Germinal center (tissue), 1 donor: Measurements from ENCODE around the gene NCKAP1.
"Not testable (repeated sequence)": the region's sequence is repeated elsewhere in the genome, so short reads cannot be mapped to it uniquely, and the experiment has no call there.

Experiments
- DNase-seq: peaks from one replicate; pipeline ENCODE4 v3.0.0; 2012; ENCODE audit warnings: mixed read lengths, low spot score

Gene NCKAP1

DNA sequence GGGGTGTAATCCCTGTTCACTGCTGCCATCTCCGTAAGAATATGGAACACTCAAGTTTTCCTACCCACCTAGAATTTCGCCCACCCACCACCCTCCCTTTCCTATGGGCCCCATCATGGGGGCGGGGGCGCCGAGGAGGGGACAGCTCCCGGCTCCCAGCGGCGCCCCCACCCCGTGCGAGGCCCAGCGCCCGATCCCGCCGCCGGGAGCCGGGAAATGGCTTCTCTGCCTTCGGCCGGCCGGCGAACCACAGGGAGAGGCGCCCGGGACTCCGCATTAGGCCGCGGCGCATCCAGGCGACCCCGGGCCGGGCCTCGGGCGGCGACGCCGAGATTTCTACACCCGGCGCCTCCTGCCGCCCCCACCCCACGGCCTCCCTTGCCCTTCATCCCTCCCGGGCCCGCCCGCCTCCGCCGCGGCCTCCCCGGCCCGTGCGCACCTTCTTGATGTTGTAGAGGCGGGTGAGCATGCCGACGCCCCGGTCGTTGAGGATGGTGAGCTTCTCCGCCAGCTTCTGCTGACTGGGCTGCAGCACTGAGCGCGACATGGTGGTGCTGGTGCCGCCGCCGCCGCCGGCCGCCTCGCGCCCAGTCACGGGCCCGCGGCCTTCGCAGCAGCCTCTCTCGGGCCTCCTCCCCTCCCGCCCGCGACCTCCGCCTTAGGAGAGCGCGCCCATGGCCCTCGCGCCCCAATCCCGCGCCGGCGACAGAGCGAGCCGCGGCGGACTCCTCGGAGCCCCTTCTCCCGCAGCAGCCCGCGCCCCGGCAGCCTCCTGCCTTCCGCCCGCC lies 510 bp downstream of the NCKAP1 start:
- DNase-seq = peak; percentile 44

DNA sequence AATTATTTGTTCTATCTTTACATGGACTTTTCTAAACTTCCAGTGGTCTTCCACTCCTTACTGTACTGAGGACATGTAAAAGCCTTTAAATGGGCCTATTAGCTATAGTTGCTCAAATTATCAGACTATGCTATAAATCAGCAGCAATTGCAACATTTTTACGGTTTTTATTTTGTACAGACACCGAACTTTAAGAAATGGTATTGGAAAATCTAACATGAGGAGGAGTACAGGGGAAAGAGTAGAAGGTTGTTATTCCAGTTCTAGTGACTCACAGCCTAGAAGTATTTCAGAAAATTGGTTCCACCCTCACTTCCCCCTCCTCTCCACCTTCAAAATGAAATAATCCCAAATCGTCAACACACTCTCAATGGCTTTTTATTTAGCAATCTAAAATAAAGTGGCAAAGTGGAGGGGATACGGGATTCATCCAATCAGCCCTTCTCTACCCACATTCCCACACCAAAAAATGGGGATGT lies 1.1 kb downstream of the NCKAP1 start:
- DNase-seq = no peak

DNA sequence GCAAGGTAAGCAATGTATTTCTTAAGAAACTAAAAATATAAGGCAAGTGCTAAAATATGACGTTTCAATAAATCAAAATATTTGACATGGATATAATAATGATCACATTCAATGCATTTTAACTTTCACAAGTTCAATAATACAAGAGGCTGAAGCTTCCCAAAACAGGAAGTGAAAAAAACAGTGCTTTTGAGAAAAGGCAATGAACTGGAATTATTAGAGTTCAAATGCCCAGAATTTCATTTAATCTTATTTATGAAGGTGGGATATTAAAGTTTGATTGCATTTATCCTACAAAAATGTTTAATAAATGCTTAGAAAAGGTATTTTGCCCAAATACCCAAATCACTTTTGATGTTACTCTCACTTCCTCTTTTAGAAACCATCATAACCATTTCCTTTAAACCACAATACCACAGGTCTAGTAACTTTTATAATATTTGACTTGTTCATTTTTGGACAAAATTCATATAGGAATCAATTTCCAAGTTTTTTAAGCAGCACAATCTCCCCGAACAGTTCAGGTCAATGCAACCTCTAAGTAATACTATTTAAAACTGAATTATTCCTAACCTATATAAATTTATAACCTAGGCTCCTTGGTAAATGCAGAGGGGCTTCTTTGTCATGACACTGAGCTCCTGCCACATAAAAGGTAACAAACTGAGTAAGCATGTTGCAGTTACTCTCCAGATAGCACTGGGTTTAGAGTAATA lies 2.1 kb downstream of the NCKAP1 start:
- DNase-seq = peak; percentile 33

DNA sequence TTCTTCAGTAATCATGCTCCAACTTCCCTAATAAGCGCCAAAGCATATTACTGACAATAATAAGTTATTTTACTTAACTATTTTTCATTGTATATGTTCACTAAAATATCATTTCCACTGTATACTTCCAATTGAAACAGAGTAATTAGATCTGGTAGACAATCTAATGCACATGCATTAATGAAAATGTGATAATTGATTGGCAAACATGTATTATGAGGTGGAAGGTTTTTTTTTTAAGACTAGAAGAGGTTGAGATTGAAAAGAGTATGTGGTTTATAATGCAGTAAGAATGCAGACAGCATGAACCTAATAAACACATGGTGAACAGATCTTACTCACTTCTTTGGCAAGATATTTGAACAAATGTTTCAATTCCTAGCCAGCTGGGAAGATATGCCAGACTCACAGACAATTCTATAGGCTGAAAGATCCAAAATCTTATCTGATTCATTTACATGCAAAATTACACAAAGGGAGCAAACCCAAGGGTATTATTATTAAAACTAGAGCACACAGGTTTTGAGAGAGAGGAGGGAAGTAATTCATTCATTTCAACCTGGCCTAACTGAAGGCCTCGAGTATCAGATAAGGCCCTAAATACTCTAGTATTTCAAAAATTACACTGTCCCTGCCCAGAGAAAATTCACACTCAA lies 2.8 kb downstream of the NCKAP1 start:
- DNase-seq = no peak

DNA sequence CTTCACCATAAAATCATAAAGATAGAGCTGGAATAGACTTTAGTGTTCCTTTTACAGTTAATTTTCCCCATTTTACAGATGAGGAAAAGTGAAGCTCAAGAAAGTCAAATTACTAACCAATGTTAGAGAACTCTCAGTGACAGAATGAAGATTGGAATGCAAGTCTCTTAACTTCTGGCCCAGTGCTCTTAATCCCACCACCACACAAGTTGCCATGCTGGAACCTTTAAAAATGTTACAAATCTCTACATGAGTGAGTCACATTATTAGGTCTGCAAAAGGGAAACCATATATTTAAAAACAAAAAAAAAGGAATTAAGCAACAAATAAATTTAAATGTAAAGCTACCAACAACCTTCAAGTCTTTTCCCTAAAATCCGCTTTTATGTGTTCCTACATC lies 3.5 kb downstream of the NCKAP1 start:
- DNase-seq = no peak

DNA sequence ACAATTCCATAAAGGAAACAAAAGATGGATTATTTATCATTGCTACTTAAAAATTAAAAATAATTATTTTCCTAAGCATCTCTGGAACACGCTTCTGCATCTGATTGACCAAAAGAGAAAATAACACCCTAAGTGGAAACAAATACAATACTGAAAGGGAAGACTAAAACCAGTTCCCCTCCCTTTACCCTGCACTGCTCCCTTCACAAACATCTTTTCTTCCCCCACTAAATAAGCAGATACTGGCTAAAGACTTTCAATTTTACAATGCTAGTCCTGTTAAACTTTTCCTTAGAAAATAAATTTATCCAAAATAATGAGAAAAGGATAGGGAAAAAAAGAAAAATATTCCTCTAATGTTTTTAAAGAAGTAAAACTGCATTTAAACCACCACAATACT lies 4.3 kb downstream of the NCKAP1 start:
- DNase-seq = no peak

DNA sequence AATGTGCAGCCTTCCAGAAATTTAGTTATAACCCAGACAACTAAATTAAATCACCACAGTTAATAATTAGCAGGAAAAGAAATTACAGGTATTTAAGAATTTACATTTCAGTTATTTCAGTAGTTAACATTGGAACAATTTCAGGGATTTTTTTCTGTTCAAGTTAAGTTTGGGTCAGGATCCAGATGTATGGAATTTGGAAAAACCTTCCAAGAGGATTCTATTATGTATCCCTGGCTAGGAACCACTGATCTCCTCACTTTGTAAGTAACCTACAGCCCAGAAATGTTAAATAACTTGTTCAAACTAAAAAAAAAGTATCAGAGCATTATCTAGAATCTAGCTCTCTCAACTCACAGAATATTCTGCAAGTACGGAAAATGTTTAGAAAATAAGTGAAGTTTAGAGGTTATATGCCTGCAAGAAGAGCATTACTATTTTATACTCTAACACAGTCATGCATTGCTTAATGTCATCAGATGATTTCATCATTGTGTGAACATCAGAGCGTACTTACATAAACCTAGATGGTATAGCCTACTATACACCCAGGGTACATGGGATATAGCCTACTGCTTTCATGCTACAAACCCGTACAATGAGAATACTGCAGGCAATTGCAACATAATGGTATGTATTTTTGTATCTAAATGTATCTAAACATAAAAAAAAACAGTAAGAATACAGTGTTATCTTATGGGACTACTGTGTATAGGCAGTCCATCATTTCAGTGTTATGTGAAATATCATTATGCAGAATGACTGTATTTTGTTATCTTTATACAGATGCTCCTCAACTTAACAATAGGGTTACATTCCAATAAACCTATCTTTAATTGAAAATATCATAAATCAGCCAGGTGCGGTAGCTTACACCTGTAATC lies 6.1 kb downstream of the NCKAP1 start:
- no peak for DNase-seq

DNA sequence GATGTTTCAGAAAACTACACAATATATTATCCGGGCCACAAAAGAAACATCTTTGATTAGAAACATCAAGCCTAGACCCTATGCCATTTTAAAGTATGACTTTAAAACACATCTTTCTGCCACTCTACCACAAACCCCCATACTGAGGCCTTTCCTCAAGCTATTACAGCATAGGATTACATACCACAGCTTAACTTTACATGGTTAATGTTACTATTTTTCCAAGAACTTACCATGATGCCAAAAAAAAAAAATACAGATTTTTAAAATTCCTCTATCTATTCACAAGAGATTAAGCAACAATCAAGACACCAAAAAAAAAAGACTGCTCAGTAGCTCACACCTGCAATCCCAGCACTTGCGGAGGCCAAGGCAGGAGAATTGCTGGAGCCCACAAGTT lies 9.0 kb downstream of the NCKAP1 start:
- no peak for DNase-seq

DNA sequence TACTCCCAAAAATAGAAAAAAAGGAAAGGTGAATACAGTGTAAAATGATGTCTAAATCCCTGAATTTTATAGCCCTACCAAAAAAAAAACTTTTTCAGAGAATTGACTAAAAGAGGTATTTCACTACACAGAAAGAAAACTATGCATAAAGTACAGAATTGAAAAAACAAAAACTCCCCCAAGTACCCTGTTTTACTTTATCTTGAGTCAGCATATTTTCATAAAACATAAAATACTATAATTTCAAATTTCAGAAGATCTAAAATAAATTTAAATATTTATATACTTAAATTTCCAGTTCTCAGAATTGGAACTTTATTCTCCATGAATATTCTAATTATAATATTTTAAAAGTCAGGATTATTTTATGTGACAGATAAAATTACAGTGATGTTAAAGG lies 10.1 kb downstream of the NCKAP1 start:
- no peak for DNase-seq

DNA sequence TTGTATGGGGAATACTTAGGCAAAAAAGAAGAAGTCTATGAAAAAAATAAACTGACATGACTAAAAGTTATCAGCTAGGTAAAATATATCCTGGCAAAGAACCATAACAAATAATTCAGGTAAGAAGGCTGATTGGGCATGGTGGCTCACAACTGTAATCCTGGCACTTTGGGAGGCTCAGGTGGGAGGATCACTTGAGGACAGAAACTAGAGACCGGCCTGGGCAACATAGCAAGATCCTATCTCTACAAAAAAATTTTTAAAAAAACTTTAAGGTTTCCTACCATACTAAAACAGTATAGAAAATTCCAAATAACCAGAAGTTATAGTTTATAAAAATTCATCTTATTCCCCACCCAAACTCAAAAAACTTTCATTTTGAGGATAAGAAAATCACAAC lies 10.8 kb downstream of the NCKAP1 start:
- no peak for DNase-seq

DNA sequence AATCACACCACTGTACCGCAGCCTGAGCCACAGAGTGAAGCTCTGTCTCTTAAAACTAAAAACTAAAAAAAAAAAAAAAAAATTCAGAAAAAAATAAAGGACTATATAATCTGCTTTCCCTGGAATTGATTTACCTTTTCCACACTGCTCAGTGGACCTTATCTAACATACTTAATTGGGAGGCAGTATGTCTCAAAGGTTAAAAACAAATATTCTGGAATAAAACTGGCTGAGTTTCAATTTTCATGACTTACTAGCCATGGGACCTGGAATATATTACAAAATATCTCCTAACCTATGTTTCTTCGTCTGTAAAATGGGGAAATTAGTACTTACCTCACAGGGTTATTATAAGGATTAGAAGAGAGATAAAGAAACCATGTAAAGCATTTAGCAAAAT lies 11.8 kb downstream of the NCKAP1 start:
- DNase-seq = no peak

DNA sequence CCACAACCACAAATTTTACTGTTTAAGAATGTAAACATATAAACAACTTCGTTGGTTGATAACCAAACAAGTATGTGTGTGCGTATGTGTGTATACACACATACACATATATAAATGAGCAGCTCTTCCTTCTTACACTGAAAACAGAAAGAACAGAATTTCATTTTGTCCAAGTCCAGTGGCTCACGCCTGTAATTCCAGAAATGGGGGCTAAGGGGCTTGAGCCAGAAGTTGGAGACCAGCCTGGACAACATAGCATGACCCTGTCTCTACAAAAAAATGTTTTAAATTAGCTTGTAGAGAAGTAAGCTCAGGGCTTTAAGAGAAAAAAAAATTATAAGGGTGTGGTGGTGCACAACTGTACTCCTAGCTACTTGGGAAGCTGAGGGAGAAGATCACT lies 12.3 kb downstream of the NCKAP1 start:
- DNase-seq = no peak

DNA sequence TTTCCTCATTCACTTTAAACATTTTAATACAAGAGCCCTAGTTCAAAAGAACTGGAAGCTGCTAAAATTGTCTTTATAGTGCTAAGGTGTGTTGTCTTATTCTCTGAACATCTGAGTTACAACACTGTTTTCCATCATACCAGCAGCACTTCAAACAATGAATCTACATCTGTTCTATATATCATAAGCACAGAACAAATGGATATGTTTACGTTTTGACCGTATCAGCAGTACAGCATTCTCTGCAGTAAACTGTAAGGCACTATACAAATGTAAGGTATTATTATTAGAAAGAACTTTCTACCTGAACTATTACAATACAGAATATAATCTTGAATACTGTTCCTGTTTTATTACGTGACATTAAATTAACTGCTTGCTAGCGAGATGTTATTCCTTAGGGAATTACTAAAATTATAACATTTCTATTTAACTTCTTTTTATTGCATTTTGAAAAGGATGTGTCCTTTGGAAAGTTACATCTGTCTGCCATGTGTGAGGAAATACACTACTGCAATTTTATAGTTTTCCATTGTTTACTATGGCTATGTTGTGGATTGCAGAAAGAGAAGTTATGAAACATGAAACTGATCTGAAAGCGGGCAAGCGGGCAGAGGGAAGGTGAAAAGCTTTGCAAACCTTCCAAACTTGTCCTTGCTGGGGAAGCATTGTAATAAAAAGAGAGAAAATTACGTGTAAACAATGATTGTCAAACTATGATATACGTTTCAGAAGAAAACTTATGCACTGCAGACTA lies 13.7 kb downstream of the NCKAP1 start:
- DNase-seq = no peak

DNA sequence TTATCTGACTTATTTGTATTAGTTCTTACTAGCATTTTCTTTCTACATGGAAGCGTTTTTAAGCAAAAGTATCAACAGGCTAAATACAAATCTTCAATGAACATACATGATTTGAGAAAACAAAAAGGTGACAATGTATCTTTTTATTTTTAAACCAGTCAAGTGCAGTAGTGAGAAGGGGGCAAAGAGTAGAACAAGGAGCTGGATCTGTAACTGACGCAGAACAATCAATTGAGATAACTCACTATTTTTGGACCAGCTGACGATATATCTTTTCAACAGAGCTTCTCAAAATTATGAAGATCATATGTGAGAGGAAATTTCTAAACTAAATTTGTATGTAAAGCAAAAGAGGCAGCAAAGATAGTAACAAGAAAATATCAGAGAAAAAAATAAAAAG lies 15.5 kb downstream of the NCKAP1 start:
- no peak for DNase-seq

DNA sequence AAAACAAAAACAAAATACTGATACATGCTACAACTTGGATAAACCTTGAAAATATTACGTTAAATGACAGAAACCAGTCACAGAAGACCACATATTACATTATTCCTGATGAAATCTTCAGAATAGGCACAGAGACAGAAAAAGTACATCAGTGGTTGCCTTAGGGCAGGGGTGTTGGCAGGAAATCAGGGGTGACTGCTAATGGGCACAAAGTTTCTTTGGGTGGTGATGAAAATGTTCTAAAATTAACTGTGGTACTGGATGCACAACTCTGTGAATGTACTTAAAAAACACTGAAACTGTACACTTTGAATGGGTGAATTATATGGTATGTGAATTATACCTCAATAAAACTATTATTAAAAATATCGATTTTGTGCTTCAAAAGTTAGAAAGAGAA lies 16.6 kb downstream of the NCKAP1 start:
- no peak for DNase-seq

DNA sequence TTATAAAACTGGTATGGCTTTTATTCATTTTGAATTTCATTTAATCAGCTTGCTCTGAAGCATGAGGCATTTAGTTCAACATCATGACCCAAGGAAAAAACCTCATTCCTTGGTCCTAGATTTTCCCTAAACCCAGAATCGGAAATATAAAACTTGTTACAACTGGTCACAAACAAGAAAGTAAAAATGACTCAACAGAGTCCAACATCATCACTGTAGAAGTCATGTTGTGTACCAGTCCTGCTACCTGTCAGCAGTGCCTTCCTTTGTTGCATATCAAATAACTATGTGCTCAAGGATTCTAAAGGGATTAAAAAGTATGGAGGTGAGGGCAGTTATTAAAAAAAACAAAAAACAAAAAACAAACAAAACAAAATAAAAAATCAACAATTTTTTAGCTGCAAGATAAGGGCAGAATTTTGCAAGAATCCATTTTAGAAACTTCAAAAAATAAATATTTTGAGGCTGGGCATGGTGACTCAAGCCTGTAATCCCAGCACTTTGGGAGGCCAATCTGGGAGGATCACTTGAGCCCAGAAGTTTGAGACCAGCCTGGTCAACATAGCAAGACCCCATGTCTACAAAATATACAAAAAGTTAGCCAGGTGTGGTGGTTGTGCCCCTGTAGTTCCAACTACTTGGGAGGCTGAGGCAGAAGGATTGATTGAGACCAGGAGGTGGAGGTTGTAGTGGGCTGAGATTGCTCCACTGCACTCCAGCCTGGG lies 18.4 kb downstream of the NCKAP1 start:
- DNase-seq = no peak

DNA sequence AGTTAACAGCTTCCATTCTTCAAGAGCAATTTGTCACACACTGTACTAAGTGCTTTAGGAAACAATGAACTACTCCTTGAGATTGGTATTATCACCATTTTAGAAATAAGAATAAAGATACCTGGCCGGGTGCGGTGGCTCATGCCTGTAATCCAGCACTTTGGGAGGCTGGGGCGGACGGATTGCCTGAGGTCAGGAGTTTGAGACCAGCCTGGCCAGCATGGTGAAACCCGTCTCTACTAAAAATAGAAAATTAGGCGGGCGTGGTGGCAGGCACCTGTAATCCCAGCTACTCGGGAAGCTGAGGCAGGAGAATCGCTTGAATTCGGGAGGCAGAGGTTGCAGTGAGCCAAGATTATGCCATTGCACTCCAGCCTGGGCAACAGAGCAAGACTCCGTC lies 20.4 kb downstream of the NCKAP1 start:
- DNase-seq = not testable (repeated sequence)

DNA sequence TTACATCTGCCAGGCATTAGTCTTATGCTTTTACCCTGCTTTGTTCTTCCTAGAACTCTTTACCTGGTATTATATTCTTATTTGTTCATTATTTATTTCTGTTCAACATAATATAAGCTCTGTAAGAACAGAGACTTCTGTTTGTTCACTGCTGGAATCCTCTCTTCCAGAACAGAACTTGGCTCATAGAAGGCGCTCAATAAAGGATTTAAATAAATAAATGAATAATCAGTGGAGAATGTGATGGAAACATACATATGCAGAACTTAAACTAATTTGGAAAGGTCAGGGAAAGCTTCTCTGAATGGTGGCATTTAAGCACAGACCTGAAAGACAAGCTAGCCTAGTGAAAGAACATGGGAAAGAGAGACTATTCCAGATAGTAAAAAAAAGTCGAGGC lies 24.3 kb downstream of the NCKAP1 start:
- no peak for DNase-seq

DNA sequence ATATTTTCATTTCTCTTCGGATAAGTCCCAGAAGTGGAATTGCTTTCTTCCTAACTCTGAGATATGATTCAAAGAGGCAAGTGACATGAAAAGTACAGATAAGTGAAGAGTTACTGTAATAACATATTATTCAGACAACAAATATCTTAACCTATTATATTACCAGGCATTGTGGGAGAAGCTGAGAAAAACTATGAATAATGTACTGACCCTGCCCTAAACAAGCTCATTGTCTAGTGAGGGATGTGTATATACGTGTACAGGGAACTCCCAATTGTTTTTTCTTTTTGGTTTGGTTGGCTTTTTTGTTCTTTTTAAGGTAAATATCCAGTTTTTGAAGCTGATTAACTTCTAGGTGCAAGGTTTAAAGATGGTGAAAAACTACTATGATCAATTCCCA lies 26.5 kb downstream of the NCKAP1 start:
- no peak for DNase-seq

DNA sequence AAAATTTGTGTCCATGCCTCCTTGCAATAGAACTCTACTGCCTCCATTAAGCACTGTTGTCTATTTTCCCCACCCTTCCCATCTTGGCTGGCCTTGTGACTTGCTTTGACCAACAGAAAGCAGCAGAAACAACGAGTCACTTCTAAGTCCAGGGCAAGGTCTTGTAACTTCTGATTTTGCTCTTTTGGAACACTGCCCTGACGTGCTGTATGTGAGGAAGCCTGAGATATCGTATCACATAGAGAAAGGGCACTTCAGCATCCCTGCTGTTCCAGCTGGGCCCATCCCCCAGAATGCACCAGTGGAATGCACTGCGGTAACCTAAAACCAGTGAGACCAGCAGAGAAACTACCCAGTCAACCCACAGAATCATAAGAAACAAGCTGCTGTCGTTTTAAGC lies 28.1 kb downstream of the NCKAP1 start:
- DNase-seq = no peak
